GM18867 (cell line): ENCODE measurements around the gene FAM161A.
A peak's percentile ranks its signal among the peaks of the same experiment; 100 is the strongest.
"Not testable (repeated sequence)": the region's sequence is repeated elsewhere in the genome, so short reads cannot be mapped to it uniquely, and the experiment has no call there.

Experiments
- ATAC-seq: cut with Tn5 transposase; IDR thresholded peaks from one replicate; pipeline ENCODE4 v1.9.1; 2021; ENCODE audit warnings: mild to moderate bottlenecking, moderate library complexity; ENCODE audit not compliant: unreplicated experiment

FAM161A gene

GRCh38 chr2:61845320-61845719, 8.5 kb downstream of the FAM161A start:
- ATAC-seq: no peak

DNA sequence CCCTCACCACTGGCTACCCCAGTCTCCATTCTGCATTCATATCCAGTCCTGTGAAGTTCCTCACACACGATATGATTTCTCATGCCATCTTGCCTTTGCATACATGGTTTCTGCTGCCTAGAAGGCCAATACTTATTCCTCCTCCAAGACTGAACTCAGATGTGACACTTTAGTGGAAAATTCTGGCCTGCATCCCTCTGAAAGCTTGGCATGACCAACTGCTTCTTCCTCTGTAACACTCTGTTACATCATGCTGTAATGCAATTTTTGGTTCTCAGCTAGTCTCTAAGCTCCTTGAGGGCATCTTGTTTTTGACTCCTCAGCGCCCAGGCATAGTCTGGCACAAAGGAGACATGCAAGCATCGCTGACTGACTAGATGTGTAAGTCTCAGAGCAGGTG, 12.6 kb downstream of the FAM161A start:
- ATAC-seq: no peak

GRCh38 chr2:61834893-61835292, 19.0 kb downstream of the FAM161A start:
- ATAC-seq: no peak

- no peak for ATAC-seq
Observed at GRCh38 chr2:61833971-61834370, 19.9 kb downstream of the FAM161A start.

DNA sequence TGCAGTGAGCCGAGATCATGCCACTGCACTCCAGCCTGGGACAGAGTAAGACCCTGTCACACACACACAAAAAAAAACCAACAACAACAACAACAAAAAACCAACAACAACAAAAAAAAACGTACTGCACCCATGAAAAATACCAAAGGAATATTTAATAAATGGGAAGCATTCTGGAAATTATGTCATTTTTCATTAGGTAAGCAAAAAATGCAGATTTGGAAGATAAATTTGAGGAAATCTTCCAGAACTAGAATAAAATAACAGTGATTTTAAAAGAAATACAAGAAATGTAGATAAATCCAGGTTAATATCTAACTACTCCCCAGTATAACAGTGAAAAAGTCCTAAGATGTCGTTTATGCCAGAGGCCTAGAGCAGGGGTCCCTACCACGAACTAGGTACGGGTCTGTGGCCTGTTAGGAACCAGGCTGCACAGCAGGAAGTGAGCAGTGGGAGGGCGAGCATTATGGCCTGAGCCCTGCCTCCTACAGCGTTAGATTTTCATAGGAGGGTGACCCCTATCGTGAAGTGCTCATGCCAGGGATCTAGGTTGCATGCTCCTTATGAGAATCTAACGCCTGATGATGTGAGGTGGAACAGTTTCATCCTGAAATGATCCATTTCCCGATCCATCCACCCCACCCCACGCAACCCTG, 21.5 kb downstream of the FAM161A start:
- no peak for ATAC-seq

DNA sequence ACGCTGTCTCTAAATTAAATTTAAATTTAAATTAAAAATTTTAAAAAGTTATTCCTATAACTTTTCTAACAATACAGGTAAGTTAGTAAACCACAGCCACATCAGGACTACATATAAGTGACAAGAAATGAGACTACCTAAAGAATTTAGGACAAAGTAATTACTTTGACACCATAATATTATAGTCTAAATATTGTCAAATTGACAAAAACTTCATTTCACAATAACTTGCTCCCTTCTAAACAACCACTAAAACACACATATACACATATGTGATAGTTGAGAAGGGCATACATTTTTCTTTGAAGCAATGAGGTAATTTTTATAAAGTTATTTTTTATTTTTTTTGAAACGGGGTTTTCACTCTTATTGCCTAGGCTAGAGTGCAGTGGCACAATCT, 31.6 kb downstream of the FAM161A start:
- no peak for ATAC-seq

- ATAC-seq: no peak
Observed at GRCh38 chr2:61816480-61817355, 37.1 kb downstream of the FAM161A start.

DNA sequence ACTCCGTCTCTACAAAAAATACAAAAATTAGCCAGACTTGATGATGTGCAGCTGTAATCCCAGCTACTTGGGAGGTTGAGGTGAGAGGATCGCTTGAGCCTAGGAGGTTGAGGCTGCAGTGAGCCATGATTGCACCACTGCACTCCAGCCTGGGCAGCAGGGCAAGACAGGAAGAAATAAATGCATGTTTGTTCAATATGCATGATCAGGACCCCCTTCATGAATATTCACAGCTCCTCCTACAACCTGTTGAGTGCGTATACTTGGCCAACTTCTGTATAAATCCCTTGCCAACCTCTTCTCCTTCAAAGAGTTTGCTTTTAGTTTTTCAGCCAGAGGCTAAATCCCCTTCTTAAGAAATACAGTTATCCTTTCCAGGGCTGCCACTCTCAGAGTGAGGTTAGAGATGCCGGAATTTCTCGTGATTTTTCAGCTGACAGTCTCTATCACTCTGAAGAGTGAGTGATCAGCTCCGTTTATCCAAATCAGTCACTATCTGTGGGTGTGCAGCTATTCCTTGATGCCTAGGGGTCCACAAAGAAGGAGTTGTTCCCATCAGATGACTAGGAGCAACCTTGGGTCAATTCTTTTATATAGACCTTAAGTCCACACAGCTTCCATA, 39.2 kb downstream of the FAM161A start:
- ATAC-seq: no peak

GRCh38 chr2:61813314-61813713, 40.5 kb downstream of the FAM161A start:
- ATAC-seq: not testable (repeated sequence)

- no peak for ATAC-seq
Observed at GRCh38 chr2:61811821-61812220, 42.0 kb downstream of the FAM161A start.

- ATAC-seq: not testable (repeated sequence)
Observed at GRCh38 chr2:61810203-61810602, 43.7 kb downstream of the FAM161A start.

- not testable (repeated sequence) for ATAC-seq
Observed at GRCh38 chr2:61808693-61809092, 45.2 kb downstream of the FAM161A start.

DNA sequence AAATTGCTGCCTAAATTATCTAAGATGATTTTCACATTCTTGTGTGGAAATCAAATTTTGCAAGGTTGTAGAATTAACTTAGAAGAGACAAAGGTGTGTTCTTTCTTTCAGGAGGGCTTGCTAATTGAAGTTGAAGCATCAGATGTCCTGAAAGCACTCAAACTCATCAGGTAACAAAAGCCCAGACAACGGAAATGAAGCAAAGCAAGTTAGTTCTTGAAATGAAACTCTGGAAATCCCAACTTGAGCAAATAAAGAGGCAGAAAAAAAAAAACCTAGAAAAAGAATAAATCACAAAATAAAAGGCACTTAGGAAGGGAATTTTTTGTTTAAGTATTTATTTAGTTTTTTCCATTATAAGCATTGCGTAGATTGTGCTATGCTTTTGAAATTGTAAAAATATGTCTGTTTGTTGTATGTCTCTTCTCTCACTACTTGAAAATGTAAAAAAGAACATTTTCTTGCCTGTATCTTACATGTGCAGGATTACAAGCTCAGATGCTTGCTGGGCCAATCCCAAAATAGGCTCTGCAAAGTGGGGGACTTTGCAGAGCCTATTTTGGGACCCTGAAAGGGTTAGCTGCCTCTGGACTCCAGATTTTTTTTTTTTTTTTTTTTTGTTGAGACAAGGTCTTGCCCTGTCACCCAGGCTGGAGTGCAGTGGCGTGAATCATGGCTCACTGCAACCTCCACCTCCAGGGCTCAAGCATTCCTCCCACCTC, 46.7 kb downstream of the FAM161A start:
- ATAC-seq: no peak

GRCh38 chr2:61802548-61802947, 51.3 kb downstream of the FAM161A start:
- ATAC-seq: no peak

GRCh38 chr2:61799099-61799498, 54.8 kb downstream of the FAM161A start:
- no peak for ATAC-seq

DNA sequence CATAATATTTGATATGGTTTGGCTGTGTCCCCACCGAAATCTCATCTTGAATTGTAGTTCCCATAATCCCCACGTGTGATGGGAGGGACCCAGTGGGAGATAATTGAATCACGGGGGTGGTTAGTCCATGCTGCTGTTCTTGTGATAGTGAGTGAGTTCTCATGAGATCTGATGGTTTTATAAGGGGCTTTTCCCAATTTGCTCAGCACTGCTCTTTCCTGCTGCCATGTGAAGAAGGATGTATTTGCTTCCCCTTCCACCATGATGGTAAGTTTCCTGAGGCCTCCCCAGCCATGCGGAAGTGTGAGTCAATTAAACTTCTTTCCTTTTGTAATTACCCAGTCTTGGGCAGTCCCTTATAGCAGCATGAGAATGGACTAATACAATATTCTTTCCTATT, 56.4 kb downstream of the FAM161A start:
- not testable (repeated sequence) for ATAC-seq

GRCh38 chr2:61795408-61795807, 58.5 kb downstream of the FAM161A start:
- ATAC-seq: no peak

- peak; percentile 80 for ATAC-seq
Observed at GRCh38 chr2:61793389-61793836, 60.4 kb downstream of the FAM161A start.

DNA sequence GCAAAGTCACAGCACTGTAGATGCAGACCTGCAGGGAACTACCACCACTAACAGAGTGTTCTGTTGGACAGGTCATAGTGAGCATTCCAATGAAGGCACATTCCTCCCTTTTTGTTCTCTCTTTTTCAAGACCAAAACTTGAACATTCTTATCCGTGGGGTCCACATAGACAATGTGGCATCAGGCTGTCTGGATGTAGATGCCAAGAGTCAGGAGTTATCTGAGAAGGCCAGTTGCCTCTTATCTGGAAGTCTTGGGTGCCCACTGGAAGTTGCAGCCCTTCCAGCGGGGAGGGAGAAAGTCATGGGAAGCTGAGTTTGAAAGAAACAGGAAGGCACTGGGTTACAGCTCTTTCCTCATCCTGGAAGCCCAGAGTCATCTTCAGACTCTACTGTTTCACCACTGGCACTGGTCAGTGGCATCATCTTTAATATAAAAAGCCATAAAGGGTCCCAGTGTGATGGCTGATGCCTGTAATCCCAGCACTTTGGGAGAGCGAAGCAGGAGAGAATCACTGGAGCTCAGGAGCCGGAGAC, 61.4 kb downstream of the FAM161A start:
- ATAC-seq: no peak

DNA sequence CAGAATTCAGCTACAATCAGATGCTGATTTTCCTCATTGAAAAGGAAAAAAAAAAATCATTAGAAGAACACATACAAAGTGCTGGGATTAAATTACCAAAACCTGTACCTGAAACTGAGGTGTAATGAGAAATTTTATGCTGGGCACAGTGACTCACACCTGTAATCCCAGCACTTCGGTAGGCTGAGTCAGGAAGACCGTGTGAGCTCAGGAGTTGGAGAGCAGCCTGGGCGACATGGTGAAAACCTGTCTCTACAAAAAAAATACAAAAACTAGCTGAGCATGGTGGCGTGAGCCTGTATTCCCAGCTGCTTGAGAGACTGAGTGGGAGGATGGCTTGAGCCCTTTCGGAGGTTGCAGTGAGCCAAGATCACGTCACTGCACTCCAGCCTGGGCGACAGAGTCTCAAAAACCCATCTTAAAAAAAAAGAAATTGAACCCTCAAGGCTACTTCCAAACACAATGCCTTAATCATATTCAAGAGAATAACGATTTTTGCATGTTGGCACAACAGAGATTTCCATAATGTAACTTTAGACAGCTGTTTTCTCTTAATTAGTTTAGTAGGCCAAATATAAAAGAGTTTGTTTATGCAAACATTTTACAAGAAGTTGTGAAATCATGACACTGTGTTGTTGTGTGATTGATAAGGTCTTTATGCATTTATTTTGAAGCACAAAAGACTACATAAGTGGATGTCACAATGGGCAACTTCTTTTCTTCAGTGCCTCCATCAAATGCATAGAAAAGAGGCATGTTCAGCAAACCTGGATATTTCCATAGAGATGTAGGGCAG, 63.9 kb downstream of the FAM161A start:
- ATAC-seq: no peak
